Astrocyte (in vitro differentiated cells and primary cell): ENCODE results near the gene DDX41.
"Not testable (repeated sequence)": the region's sequence is repeated elsewhere in the genome, so short reads cannot be mapped to it uniquely, and the experiment has no call there.

Experiments
- CTCF ChIP-seq: IDR thresholded peaks from 2 replicates; pipeline ENCODE4 v1.5.1; 2011; ENCODE audit warnings: low read depth, mild to moderate bottlenecking, inconsistent platforms, low read length, moderate library complexity; ENCODE audit not compliant: insufficient read depth
- EZH2 ChIP-seq: IDR thresholded peaks from 2 replicates; pipeline ENCODE4 v1.6.1; 2012; ENCODE audit warnings: mild to moderate bottlenecking, low read length, inconsistent platforms; ENCODE audit not compliant: insufficient read depth

GRCh38 chr5:177485753-177486152 is 31.0 kb downstream of the DDX41 start:
- TF ChIP-seq CTCF, EZH2: not testable (repeated sequence)
